Panc1 (cell line): ENCODE results near the gene EHD3. TPM values are rescaled to one million over a fixed set of nuclear protein-coding genes. Genes with fewer than 3 reads are reported as not detected.

Experiments used
- ATAC-seq: fragments of 200-7000 bp; cut with Tn5 transposase; 2 replicates; pipeline ENCODE4 v1.9.1; 2020; ENCODE audit warnings: mild to moderate bottlenecking, moderate library complexity
- BruUV-seq: library from RNA; stranded (reverse); fragments of 400-500 nt; replicated peaks from 2 replicates; lab custom pipeline; 2021; lab: Mats Ljungman, UMichigan
- CTCF ChIA-PET: fragments of 300-600 bp; sonication (Branson Sonifier 250); formaldehyde crosslinking; loops from one replicate; lab custom pipeline; 2022; ENCODE audit warnings: antibody characterized with exemption; lab: Charles Lee
- POLR2A ChIA-PET: fragments of 300-600 bp; sonication (Branson Sonifier 250); formaldehyde crosslinking; loops from one replicate; lab custom pipeline; 2022; ENCODE audit warnings: antibody characterized with exemption; lab: Charles Lee
- DNase-seq: peaks from one replicate; pipeline ENCODE4 v3.0.0-alpha.2; 2010; ENCODE audit warnings: low read depth, low spot score
- H3K27ac ChIP-seq: 2 replicates; pipeline ENCODE4 v1.5.1; 2011; ENCODE audit warnings: mild to moderate bottlenecking, low read length, inconsistent platforms
- H3K27me3 ChIP-seq: fragments of 200-500 bp; sonication (Bioruptor generic); 2 replicates; pipeline ENCODE4 v1.6.0; 2014; ENCODE audit warnings: low read length, inconsistent platforms; ENCODE audit not compliant: control insufficient read depth, insufficient read depth
- H3K36me3 ChIP-seq: fragments of 200-500 bp; sonication (Bioruptor generic); 2 replicates; pipeline ENCODE4 v1.5.1; 2014; ENCODE audit warnings: inconsistent platforms, mild to moderate bottlenecking, low read length, moderate library complexity; ENCODE audit not compliant: control insufficient read depth, insufficient read depth
- H3K4me1 ChIP-seq: 2 replicates; pipeline ENCODE4 v1.5.1; 2011; ENCODE audit warnings: inconsistent platforms, mild to moderate bottlenecking, low read length, moderate library complexity; ENCODE audit not compliant: control insufficient read depth, insufficient read depth
- H3K4me3 ChIP-seq, 2 experiments: 2 replicates each; pipeline ENCODE4 v1.5.1; 2011 to 2012; ENCODE audit warnings: low read depth in 2 of 2, low read length in 2 of 2, mild to moderate bottlenecking in 2 of 2, inconsistent platforms in 1 of 2, moderate library complexity in 1 of 2
- H3K9me3 ChIP-seq: fragments of 200-500 bp; sonication (Bioruptor generic); 2 replicates; pipeline ENCODE4 v1.5.1; 2014; ENCODE audit warnings: low read depth, mild to moderate bottlenecking, inconsistent platforms, low read length, moderate library complexity; ENCODE audit not compliant: control insufficient read depth, insufficient read depth
- CTCF ChIP-seq: fragments of 450-650 bp; IDR thresholded peaks from 2 replicates; pipeline ENCODE4 v1.5.1; 2017; ENCODE audit warnings: mild to moderate bottlenecking
- POLR2AphosphoS5 ChIP-seq: IDR thresholded peaks from 2 replicates; pipeline ENCODE4 v1.6.1; 2012; ENCODE audit warnings: mild to moderate bottlenecking, low read depth, low read length, moderate library complexity
- REST ChIP-seq, 2 experiments: IDR thresholded peaks; 2 replicates each; pipeline ENCODE4 v1.6.1; 2011 to 2012; ENCODE audit warnings: low read depth in 2 of 2, control low read depth in 1 of 2, low read length in 1 of 2, mild to moderate bottlenecking in 1 of 2, moderate library complexity in 1 of 2; ENCODE audit not compliant: insufficient read depth in 1 of 2
- SIN3A ChIP-seq: IDR thresholded peaks from 2 replicates; pipeline ENCODE4 v1.6.1; 2012; ENCODE audit warnings: low read depth, mild to moderate bottlenecking, low read length, moderate library complexity, borderline replicate concordance; ENCODE audit not compliant: insufficient read depth
- TCF7L2 ChIP-seq: IDR thresholded peaks from 2 replicates; pipeline ENCODE4 v1.6.1; 2011; ENCODE audit warnings: mild to moderate bottlenecking, low read depth, low read length, inconsistent platforms
- in situ Hi-C: cut with HindIII; loops from 2 replicates; pipeline ENCODE4 v1.10.0; 2016; ENCODE audit warnings: low sequenced_read_pairs, low pct_unique_long_range_greater_than_20kb
- intact Hi-C: fragments of 100-400 bp; cut with micrococcal nuclease; formaldehyde crosslinking; loops from one replicate; pipeline ENCODE4 v1.10.0; 2022; ENCODE audit not compliant: unreplicated experiment
- total RNA-seq: library from RNA; stranded (reverse); gene quantifications from one replicate; pipeline ENCODE4 v1.2.1, GENCODE V29; 2021; ENCODE audit not compliant: unreplicated experiment

Gene EHD3
- total RNA-seq, 1 experiment from 2014 or later: 2.6 TPM

GRCh38 chr2:31270131-31270530, 36.2 kb downstream of the EHD3 start:
- no peak for TF ChIP-seq SIN3A
- no peak for TF ChIP-seq REST (IDR thresholded peaks at IDR 0.05; ENCODE audit: insufficient read depth in 1 of 2, low read depth in 2 of 2, low read length in 1 of 2)
- no peak for TF ChIP-seq POLR2AphosphoS5
- no peak for TF ChIP-seq CTCF
- TF ChIP-seq TCF7L2: no peak
- intact Hi-C loops: no loop called here
- in situ Hi-C loops: no loop called here
- POLR2A ChIA-PET: no interaction called here
- Histone ChIP-seq H3K4me1 (no peaks in the 10 kb centered on the region), H3K4me3 (no peak overlapping the region), H3K27ac (no peak overlapping the region), H3K36me3 (no peaks in the 10 kb centered on the region), H3K27me3 (0 out of 2 replicates have a peak, but pooled peaks cover 2% of the 10 kb centered on the region), H3K9me3 (no peaks in the 10 kb centered on the region)
- DNase-seq (no peak), ATAC-seq (no peak)
- CTCF ChIA-PET: no interaction called here
- BruUV-seq: no TSS peak

- POLR2A ChIA-PET: no interaction called here
- DNase-seq (no peak), ATAC-seq (no peak)
- intact Hi-C loops: no loop called here
- Histone ChIP-seq H3K27ac (no peak overlapping the region), H3K9me3 (no peaks in the 10 kb centered on the region), H3K36me3 (no peaks in the 10 kb centered on the region), H3K4me3 (no peak overlapping the region), H3K27me3 (0 out of 2 replicates have a peak, but pooled peaks cover 2% of the 10 kb centered on the region), H3K4me1 (no peaks in the 10 kb centered on the region)
- no TSS peak for BruUV-seq
- CTCF ChIA-PET: no interaction called here
- in situ Hi-C loops: no loop called here
- TF ChIP-seq POLR2AphosphoS5 (no peak), REST (IDR thresholded peaks at IDR 0.05; ENCODE audit: insufficient read depth in 1 of 2, low read depth in 2 of 2, low read length in 1 of 2) (no peak), TCF7L2 (no peak), CTCF (no peak), SIN3A (no peak)
These were observed 36.9 kb downstream of the EHD3 start for GRCh38 chr2:31270822-31271231.
